Thyroid gland (tissue), 4 donors: ENCODE data around the gene BCKDHB.

ENCODE experiments used
- POLR2A ChIP-seq, 2 donors: fragments of 450-650 bp; IDR thresholded peaks; one replicate each; pipeline ENCODE4 v1.6.1; 2017; ENCODE audit warnings: antibody characterized with exemption in 2 of 2, mild to moderate bottlenecking in 2 of 2, moderate library complexity in 1 of 2
- TF ChIP-seq, protein P1 (sequence below), 6 experiments: fragments of 200-600 bp in 3 of 6; fragments of 450-650 bp in 3 of 6; sonication (generic) in 3 of 6; IDR thresholded peaks; one replicate each; pipeline ENCODE4 v1.5.1; 2016 to 2019; ENCODE audit warnings: antibody characterized with exemption in 6 of 6, mild to moderate bottlenecking in 2 of 6, inconsistent platforms in 1 of 6, moderate library complexity in 1 of 6

- TF ChIP-seq, protein P1, sequence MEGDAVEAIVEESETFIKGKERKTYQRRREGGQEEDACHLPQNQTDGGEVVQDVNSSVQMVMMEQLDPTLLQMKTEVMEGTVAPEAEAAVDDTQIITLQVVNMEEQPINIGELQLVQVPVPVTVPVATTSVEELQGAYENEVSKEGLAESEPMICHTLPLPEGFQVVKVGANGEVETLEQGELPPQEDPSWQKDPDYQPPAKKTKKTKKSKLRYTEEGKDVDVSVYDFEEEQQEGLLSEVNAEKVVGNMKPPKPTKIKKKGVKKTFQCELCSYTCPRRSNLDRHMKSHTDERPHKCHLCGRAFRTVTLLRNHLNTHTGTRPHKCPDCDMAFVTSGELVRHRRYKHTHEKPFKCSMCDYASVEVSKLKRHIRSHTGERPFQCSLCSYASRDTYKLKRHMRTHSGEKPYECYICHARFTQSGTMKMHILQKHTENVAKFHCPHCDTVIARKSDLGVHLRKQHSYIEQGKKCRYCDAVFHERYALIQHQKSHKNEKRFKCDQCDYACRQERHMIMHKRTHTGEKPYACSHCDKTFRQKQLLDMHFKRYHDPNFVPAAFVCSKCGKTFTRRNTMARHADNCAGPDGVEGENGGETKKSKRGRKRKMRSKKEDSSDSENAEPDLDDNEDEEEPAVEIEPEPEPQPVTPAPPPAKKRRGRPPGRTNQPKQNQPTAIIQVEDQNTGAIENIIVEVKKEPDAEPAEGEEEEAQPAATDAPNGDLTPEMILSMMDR (IDR thresholded peaks at IDR 0.05), result no peak
- no peak for TF ChIP-seq POLR2A (IDR thresholded peaks at IDR 0.05)
These were observed 79.6 kb downstream of the BCKDHB start for GRCh38 chr6:80186082-80186481.
